HG03575 (cell line): ENCODE data around the gene CHAC2.
A peak's percentile ranks its signal among the peaks of the same experiment; 100 is the strongest.
"Not testable (repeated sequence)": the region's sequence is repeated elsewhere in the genome, so short reads cannot be mapped to it uniquely, and the experiment has no call there.

Experiments used
- ATAC-seq: cut with Tn5 transposase; IDR thresholded peaks from one replicate; pipeline ENCODE4 v1.9.1; 2021; ENCODE audit not compliant: unreplicated experiment, insufficient number of reproducible peaks, low FRiP score; ENCODE audit errors: extremely low read depth

Gene CHAC2

GRCh38 chr2:53767405-53768241 lies at the start of gene CHAC2:
TSS of gene CHAC2 (plus strand) at chr2:53767804. CDS start at chr2:53767887, 83 bp downstream.
- ATAC-seq: peak; percentile 77

- ATAC-seq: not testable (repeated sequence)
These were observed 46.7 kb upstream of the CHAC2 start for GRCh38 chr2:53720944-53721343.

DNA sequence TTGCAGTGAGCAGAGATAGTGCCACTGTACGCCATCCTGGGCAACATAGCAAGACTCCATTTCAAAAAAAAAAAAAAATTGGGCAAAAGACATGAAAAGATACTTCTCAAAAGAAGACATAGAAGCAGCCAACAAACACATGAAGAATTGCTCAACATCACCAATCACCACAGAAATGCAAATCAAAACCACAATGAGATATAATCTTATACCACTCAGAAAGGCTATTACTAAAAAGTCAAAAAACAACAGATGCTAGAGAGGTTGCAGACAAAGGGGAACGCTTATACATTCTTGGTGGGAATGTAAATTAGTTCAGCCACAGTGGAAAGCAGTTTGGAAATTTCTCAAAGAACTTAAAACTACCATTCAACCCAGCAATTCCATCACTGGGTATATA lies 43.1 kb upstream of the CHAC2 start:
- ATAC-seq: no peak

- ATAC-seq: no peak
These were observed 41.9 kb upstream of the CHAC2 start for GRCh38 chr2:53725662-53726061.

DNA sequence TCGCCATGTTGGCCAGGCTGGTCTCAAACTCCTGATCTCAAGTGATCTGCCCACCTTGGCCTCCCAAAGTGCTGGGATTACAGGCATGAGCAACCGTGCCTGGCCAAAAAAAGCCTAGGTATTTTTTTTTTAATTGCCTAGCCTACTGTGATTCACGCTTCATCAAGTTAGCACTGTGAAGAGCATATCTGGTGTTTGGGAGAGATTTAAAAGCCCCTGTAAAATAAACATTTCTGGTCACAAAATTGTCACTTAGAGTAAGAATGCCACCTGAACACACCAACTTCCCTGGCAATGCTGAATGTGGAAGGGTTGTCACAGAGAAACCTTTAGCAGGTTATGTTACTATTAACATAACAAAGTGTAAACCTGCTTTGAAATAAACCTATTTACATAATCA lies 39.7 kb upstream of the CHAC2 start:
- ATAC-seq: no peak

DNA sequence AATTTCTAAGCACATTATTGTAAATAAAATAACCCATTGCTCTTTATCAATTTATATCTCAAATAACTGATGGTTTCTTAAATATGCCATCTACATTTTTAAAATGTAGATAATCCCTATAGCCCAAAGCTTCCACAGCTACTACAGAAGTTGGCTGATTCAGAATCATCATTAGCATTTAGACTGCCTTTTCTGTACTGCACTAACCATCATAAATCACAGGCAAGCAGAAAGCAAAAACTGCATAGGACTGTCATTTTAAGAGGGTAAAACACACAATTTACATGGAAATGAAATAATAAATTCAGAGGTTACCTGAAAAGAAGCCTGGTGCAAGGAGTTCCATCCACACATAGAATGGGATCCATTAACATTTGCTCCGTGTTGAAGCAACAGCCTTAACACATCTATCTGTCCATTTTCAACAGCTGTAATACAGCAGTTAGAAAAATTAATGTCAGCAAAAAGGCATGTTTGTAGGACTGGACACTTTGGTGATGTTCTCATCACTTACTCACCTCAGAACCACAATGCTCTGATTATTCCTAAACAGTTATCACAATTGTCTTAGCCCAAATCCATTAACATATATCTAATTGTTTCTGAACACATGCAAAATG lies 38.4 kb upstream of the CHAC2 start:
- no peak for ATAC-seq

GRCh38 chr2:53737091-53737490 lies 30.5 kb upstream of the CHAC2 start:
- ATAC-seq: no peak

DNA sequence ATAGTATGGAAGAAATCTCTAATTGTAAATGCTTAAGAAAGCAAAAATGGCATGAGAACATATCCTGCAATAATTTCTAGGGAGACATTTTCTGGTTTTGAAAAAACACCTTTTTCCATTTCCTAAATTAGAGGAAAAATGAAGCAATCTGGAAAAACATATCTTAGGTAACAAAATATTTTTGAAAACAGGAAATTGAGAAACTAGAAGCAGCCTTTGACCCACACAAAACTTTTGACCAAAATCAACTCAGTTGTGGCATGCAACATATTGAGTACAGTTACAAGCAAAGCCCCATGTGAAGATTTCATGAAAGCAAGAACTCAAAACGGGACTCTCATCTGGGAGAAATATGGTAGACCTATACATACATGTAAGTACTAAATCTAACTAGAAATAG lies 28.6 kb upstream of the CHAC2 start:
- ATAC-seq: no peak

DNA sequence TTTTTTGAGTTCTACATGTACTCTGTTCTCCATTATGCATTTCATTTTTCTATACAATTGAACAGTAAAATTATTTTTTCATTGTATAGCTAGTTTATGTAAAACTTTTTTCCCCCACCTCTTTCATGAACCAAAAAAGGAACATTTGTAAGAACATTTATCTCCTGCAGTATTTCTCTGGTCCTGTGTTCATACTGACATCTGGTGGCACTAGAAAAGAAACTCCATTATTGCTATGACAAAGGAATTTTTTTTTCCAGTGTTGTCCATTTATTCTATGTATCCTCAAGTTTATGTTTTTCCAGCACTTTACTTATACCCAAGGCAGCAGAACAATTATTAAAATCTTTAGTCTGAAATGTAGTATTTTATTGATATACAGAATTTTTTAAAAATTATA lies 27.4 kb upstream of the CHAC2 start:
- no peak for ATAC-seq

DNA sequence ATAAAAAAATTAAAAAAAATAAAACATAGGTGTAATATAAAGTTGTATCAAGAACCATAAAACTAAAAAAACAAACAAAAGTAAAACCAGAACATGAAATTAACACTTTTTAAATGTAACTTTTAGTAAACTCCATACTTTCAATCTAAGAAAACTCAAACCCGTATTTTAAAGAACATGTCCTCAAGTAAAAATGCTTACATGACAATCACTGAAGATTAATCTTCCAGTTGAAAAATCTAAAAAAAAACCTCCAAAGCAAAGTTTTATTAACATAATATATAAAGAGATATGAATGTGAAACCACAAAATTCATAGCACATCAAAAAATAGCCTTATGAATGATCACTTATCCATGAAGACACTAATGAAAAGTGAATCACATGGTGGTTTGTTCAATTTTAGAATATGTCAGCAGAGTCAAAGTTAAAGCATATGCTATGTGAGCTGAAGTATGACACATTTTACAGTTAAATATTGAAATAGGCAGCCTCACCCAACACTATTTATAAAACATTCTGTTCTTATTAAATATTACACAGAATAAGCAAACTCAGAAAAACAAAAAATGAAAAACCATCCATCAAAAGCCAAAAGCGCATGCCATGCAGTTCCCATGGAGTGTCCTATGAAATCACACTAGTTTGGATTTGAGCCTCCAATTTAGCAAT lies 23.1 kb upstream of the CHAC2 start:
- ATAC-seq: no peak

DNA sequence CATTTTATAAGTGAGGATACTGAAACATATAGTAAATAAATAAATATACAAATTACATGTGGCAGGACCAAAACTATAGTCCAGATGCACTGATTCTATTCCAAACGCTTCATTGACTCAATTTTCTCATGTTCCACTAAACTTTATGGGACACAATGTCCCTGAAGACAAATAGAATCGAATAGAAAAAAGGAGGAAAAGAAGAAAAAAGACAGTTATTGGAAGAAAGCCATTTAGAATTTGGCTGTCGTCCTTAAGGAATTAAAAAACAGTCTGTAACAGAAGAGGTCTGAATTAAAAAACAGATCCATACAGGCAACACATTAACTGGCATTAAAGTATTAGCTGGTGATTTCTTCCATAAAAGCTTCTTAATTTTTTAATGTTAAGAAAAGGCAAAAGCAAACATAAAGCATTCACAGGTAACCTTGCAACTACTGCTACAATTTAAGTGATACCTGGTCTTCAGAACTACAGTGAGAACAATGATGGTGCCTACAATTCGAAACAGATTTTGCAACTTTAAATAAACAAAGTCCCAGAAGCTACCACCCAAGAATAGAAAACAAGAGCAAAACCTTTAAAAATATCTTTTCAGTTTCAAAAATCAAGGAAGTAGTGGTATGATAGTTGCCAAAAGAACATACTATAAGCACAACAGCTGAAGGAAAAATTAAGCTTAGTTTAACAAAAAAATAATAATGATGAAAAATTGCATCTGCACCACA lies 17.4 kb upstream of the CHAC2 start:
- no peak for ATAC-seq

DNA sequence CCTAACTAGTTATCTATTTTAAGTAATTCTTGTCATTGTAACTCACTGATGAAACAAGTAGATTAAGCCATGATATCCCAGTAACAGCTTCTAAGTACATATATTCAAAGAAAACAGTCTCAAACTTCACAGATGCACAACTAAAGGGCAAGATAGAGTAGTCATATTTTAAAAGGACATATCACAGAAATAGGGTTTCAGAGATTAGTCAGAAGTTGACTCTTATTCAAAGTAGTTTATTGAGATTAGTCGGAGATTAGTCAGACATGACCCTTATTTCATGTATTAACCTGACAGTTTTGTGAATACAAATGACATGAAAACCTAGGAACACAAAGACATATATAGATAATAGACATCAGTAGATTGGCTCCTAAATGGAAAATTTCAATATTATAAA lies 15.9 kb upstream of the CHAC2 start:
- ATAC-seq: peak; percentile 97

GRCh38 chr2:53752385-53752784 lies 15.2 kb upstream of the CHAC2 start:
- ATAC-seq: no peak

GRCh38 chr2:53753041-53753440 lies 14.6 kb upstream of the CHAC2 start:
- no peak for ATAC-seq

GRCh38 chr2:53755121-53755520 lies 12.5 kb upstream of the CHAC2 start:
- ATAC-seq: no peak

GRCh38 chr2:53756644-53757043 lies 11.0 kb upstream of the CHAC2 start:
- ATAC-seq: no peak

GRCh38 chr2:53757206-53757605 lies 10.4 kb upstream of the CHAC2 start:
- not testable (repeated sequence) for ATAC-seq

GRCh38 chr2:53765767-53766166 lies 1.8 kb upstream of the CHAC2 start:
- no peak for ATAC-seq

- peak; percentile 12 for ATAC-seq
These were observed 588 bp downstream of the CHAC2 start for GRCh38 chr2:53768242-53768542.
